Measurements from ENCODE around the gene ITIH6. TPM values are rescaled to one million over a fixed set of nuclear protein-coding genes. Genes with fewer than 3 reads are reported as not detected.
"Not testable (repeated sequence)": the region's sequence is repeated elsewhere in the genome, so short reads cannot be mapped to it uniquely, and the experiment has no call there.

ITIH6 gene
- total RNA-seq, 1 donor from 2014 or later, result under 0.01 TPM

GRCh38 chrX:54776061-54776460, 22.0 kb downstream of the ITIH6 start:
- no peaks in the 10 kb centered on the region for H3K36me3 ChIP-seq (ENCODE audit: control insufficient read depth in 3 of 3, insufficient read depth in 3 of 3, low read length in 3 of 3)
- peaks cover 6 to 18% (median 8%) of the 10 kb centered on the region in 3 donors for H3K4me1 ChIP-seq (ENCODE audit: control insufficient read depth in 3 of 3, insufficient read depth in 3 of 3, low read length in 3 of 3)
- no peaks in the 10 kb centered on the region for H3K27me3 ChIP-seq (ENCODE audit: control insufficient read depth in 3 of 3, insufficient read depth in 3 of 3, low read length in 3 of 3)
- H3K9me3 ChIP-seq (ENCODE audit: control insufficient read depth in 3 of 3, low read length in 3 of 3), result no peaks in the 10 kb centered on the region
- no peak overlapping the region for H3K9ac ChIP-seq (ENCODE audit: low read depth in 1 of 3, low read length in 3 of 3)
- no peak overlapping the region for H3K4me3 ChIP-seq (ENCODE audit: low read length in 3 of 3)
- no peak overlapping the region for H3K27ac ChIP-seq (ENCODE audit: low read depth, low read length)

- not testable (repeated sequence) for H3K36me3 ChIP-seq (ENCODE audit: control insufficient read depth in 3 of 3, insufficient read depth in 3 of 3, low read length in 3 of 3); H3K9ac ChIP-seq (ENCODE audit: low read depth in 1 of 3, low read length in 3 of 3); H3K4me3 ChIP-seq (ENCODE audit: low read length in 3 of 3); H3K9me3 ChIP-seq (ENCODE audit: control insufficient read depth in 3 of 3, low read length in 3 of 3); H3K27me3 ChIP-seq (ENCODE audit: control insufficient read depth in 3 of 3, insufficient read depth in 3 of 3, low read length in 3 of 3); H3K27ac ChIP-seq (ENCODE audit: low read depth, low read length)
- peaks cover 6 to 18% (median 8%) of the 10 kb centered on the region in 3 donors for H3K4me1 ChIP-seq (ENCODE audit: control insufficient read depth in 3 of 3, insufficient read depth in 3 of 3, low read length in 3 of 3)
These were observed 23.5 kb downstream of the ITIH6 start for GRCh38 chrX:54774391-54775094.

DNA sequence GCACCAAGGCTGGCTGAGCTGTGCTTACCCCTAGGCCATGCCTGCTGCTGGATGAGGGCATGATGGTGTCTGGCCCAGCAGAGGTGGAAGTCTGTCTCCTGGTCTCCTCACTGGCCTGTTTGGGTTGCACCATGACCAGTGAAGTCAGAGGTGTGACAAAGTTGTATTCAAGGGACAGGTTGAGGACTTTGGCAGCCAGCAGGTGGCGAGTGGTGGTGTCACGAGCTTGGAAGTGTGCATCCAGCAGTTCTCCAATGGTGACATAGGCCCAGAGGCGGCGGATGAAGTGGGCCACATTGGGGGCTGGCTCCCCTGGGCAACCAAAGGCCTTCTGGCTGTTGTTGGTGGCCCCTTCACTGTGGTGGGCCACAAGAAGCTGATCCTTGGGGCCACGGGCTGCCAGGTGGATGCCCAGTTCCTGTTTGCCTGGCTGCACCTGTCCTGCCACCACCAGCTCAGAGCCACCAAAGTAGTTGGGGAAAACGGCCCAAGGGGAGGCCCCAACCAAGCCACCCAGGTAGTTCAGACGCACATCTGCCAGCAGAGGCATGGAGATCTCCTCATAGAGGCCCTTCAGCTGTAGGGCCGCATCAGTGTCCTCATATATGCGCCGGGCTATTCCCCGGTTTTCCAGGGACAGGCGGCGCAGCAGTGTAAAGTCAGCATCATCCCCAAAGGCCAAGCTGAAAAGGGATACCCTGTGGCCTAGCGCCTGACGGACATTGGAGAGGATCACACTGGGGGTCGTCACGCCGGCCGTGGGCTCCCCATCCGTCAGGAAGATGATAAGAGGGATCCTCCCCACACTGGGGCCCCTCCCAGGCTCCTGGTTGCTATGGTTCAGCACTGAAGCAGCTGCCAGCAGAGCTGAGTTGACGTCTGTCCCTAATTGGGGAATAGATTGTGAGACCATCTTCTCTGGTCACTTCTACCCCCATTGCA, 39.7 kb downstream of the ITIH6 start:
- Histone ChIP-seq H3K9ac (ENCODE audit: low read depth in 1 of 3, low read length in 3 of 3) (no peak overlapping the region), H3K4me3 (ENCODE audit: low read length in 3 of 3) (no peak overlapping the region), H3K4me1 (ENCODE audit: control insufficient read depth in 3 of 3, insufficient read depth in 3 of 3, low read length in 3 of 3) (peaks cover 16 to 46% (median 35%) of the 10 kb centered on the region in 3 donors), H3K9me3 (ENCODE audit: control insufficient read depth in 3 of 3, low read length in 3 of 3) (no peaks in the 10 kb centered on the region), H3K27ac (ENCODE audit: low read depth, low read length) (no peak overlapping the region), H3K27me3 (ENCODE audit: control insufficient read depth in 3 of 3, insufficient read depth in 3 of 3, low read length in 3 of 3) (no peaks in the 10 kb centered on the region), H3K36me3 (ENCODE audit: control insufficient read depth in 3 of 3, insufficient read depth in 3 of 3, low read length in 3 of 3) (no peaks in the 10 kb centered on the region)

GRCh38 chrX:54754854-54755253, 43.2 kb downstream of the ITIH6 start:
- peaks cover 0 to 8% (median 0%) of the 10 kb centered on the region in 3 donors for H3K27me3 ChIP-seq (ENCODE audit: control insufficient read depth in 3 of 3, insufficient read depth in 3 of 3, low read length in 3 of 3)
- H3K9ac ChIP-seq (ENCODE audit: low read depth in 1 of 3, low read length in 3 of 3), result no peak overlapping the region
- peaks cover 0 to 3% (median 0%) of the 10 kb centered on the region in 3 donors for H3K36me3 ChIP-seq (ENCODE audit: control insufficient read depth in 3 of 3, insufficient read depth in 3 of 3, low read length in 3 of 3)
- H3K27ac ChIP-seq (ENCODE audit: low read depth, low read length), result no peak overlapping the region
- no peak overlapping the region for H3K4me3 ChIP-seq (ENCODE audit: low read length in 3 of 3)
- no peaks in the 10 kb centered on the region for H3K9me3 ChIP-seq (ENCODE audit: control insufficient read depth in 3 of 3, low read length in 3 of 3)
- H3K4me1 ChIP-seq (ENCODE audit: control insufficient read depth in 3 of 3, insufficient read depth in 3 of 3, low read length in 3 of 3), result peaks cover 18 to 57% (median 44%) of the 10 kb centered on the region in 3 donors

- peaks cover 0 to 3% (median 0%) of the 10 kb centered on the region in 3 donors for H3K36me3 ChIP-seq (ENCODE audit: control insufficient read depth in 3 of 3, insufficient read depth in 3 of 3, low read length in 3 of 3)
- peaks cover 0 to 8% (median 0%) of the 10 kb centered on the region in 3 donors for H3K27me3 ChIP-seq (ENCODE audit: control insufficient read depth in 3 of 3, insufficient read depth in 3 of 3, low read length in 3 of 3)
- H3K4me3 ChIP-seq (ENCODE audit: low read length in 3 of 3), result peak overlapping the region; percentile 76 to 83 (median 77)
- peak overlapping the region; percentile 82 for H3K27ac ChIP-seq (ENCODE audit: low read depth, low read length)
- no peaks in the 10 kb centered on the region for H3K9me3 ChIP-seq (ENCODE audit: control insufficient read depth in 3 of 3, low read length in 3 of 3)
- peak overlapping the region; percentile 70 to 88 (median 76) for H3K9ac ChIP-seq (ENCODE audit: low read depth in 1 of 3, low read length in 3 of 3)
- H3K4me1 ChIP-seq (ENCODE audit: control insufficient read depth in 3 of 3, insufficient read depth in 3 of 3, low read length in 3 of 3), result peaks cover 6 to 26% (median 20%) of the 10 kb centered on the region in 3 donors
These were observed 49.4 kb downstream of the ITIH6 start for GRCh38 chrX:54748626-54749025.

- peaks cover 0 to 8% (median 0%) of the 10 kb centered on the region in 3 donors for H3K27me3 ChIP-seq (ENCODE audit: control insufficient read depth in 3 of 3, insufficient read depth in 3 of 3, low read length in 3 of 3)
- H3K27ac ChIP-seq (ENCODE audit: low read depth, low read length), result peak overlapping the region; percentile 82
- H3K4me1 ChIP-seq (ENCODE audit: control insufficient read depth in 3 of 3, insufficient read depth in 3 of 3, low read length in 3 of 3), result peaks cover 6 to 22% (median 16%) of the 10 kb centered on the region in 3 donors
- H3K4me3 ChIP-seq (ENCODE audit: low read length in 3 of 3), result peak overlapping the region; percentile 76 to 83 (median 77)
- H3K36me3 ChIP-seq (ENCODE audit: control insufficient read depth in 3 of 3, insufficient read depth in 3 of 3, low read length in 3 of 3), result peaks cover 0 to 3% (median 0%) of the 10 kb centered on the region in 3 donors
- peak overlapping the region; percentile 70 to 88 (median 76) for H3K9ac ChIP-seq (ENCODE audit: low read depth in 1 of 3, low read length in 3 of 3)
- no peaks in the 10 kb centered on the region for H3K9me3 ChIP-seq (ENCODE audit: control insufficient read depth in 3 of 3, low read length in 3 of 3)
These were observed 50.2 kb downstream of the ITIH6 start for GRCh38 chrX:54747733-54748393.

- H3K9ac ChIP-seq (ENCODE audit: low read depth in 1 of 3, low read length in 3 of 3), result peak overlapping the region; percentile 70 to 88 (median 76)
- peaks cover 0 to 3% (median 0%) of the 10 kb centered on the region in 3 donors for H3K36me3 ChIP-seq (ENCODE audit: control insufficient read depth in 3 of 3, insufficient read depth in 3 of 3, low read length in 3 of 3)
- peak overlapping the region; percentile 76 to 83 (median 77) for H3K4me3 ChIP-seq (ENCODE audit: low read length in 3 of 3)
- peak overlapping the region; percentile 82 for H3K27ac ChIP-seq (ENCODE audit: low read depth, low read length)
- no peaks in the 10 kb centered on the region for H3K9me3 ChIP-seq (ENCODE audit: control insufficient read depth in 3 of 3, low read length in 3 of 3)
- H3K4me1 ChIP-seq (ENCODE audit: control insufficient read depth in 3 of 3, insufficient read depth in 3 of 3, low read length in 3 of 3), result peaks cover 6 to 22% (median 15%) of the 10 kb centered on the region in 3 donors
- H3K27me3 ChIP-seq (ENCODE audit: control insufficient read depth in 3 of 3, insufficient read depth in 3 of 3, low read length in 3 of 3), result peaks cover 0 to 8% (median 0%) of the 10 kb centered on the region in 3 donors
These were observed 51.1 kb downstream of the ITIH6 start for GRCh38 chrX:54746928-54747327.

DNA sequence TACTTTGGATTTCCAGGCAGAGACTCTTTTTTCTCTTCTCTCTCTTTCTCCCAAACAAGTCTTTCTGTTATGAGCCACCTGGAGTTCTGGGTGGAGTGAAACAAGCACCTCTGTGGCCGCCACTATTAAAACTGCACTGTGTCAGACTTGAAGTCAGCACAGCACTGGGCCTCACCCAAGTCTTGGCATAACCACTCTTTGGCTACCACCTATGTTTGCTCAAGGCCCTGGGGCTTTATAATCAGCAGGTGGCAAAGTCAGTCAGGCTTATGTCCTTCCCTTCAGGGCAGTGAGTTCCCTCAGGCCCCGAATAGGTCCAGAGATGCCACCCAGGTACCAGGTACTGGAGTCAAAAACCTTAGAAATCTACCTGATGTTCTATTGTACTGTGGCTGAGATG, 52.4 kb downstream of the ITIH6 start:
- no peak overlapping the region for H3K9ac ChIP-seq (ENCODE audit: low read depth in 1 of 3, low read length in 3 of 3)
- H3K9me3 ChIP-seq (ENCODE audit: control insufficient read depth in 3 of 3, low read length in 3 of 3), result no peaks in the 10 kb centered on the region
- peaks cover 0 to 3% (median 0%) of the 10 kb centered on the region in 3 donors for H3K36me3 ChIP-seq (ENCODE audit: control insufficient read depth in 3 of 3, insufficient read depth in 3 of 3, low read length in 3 of 3)
- peaks cover 6 to 14% (median 13%) of the 10 kb centered on the region in 3 donors for H3K4me1 ChIP-seq (ENCODE audit: control insufficient read depth in 3 of 3, insufficient read depth in 3 of 3, low read length in 3 of 3)
- H3K27ac ChIP-seq (ENCODE audit: low read depth, low read length), result peak overlapping the region; percentile 82
- H3K27me3 ChIP-seq (ENCODE audit: control insufficient read depth in 3 of 3, insufficient read depth in 3 of 3, low read length in 3 of 3), result peaks cover 0 to 2% (median 0%) of the 10 kb centered on the region in 3 donors
- H3K4me3 ChIP-seq (ENCODE audit: low read length in 3 of 3), result no peak overlapping the region

- not testable (repeated sequence) for H3K27ac ChIP-seq (ENCODE audit: low read depth, low read length); H3K4me3 ChIP-seq (ENCODE audit: low read length in 3 of 3); H3K27me3 ChIP-seq (ENCODE audit: control insufficient read depth in 3 of 3, insufficient read depth in 3 of 3, low read length in 3 of 3); H3K4me1 ChIP-seq (ENCODE audit: control insufficient read depth in 3 of 3, insufficient read depth in 3 of 3, low read length in 3 of 3); H3K9ac ChIP-seq (ENCODE audit: low read depth in 1 of 3, low read length in 3 of 3); H3K36me3 ChIP-seq (ENCODE audit: control insufficient read depth in 3 of 3, insufficient read depth in 3 of 3, low read length in 3 of 3); H3K9me3 ChIP-seq (ENCODE audit: control insufficient read depth in 3 of 3, low read length in 3 of 3)
These were observed 59.5 kb downstream of the ITIH6 start for GRCh38 chrX:54738567-54738966.

Data from skeletal muscle tissue (tissue), 4 donors.